ENCODE results near the gene FILIP1.
A peak's percentile ranks its signal among the peaks of the same experiment; 100 is the strongest.
"Not testable (repeated sequence)": the region's sequence is repeated elsewhere in the genome, so short reads cannot be mapped to it uniquely, and the experiment has no call there.

FILIP1 gene

DNA sequence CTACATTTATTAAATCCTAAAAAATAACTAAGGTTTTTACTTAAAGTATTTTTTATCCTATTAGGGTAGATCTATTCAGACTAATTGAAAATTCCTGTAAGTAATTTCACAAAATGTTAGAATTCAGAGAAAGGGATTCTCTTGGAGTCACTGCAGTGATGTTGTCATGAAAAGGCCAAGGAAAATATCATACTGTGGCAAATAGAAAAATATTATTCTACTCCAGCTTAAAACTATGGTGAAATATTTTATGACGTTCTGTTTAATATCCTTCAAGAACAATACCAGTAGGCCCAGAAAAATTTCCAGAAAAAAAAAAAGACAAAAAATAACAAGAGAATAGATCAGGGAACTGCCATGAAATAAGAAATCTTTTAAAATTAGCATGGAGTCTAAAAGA is 73.6 kb downstream of the FILIP1 start:
- DNase-seq (ENCODE audit: low spot score) = no peak

GRCh38 chr6:75419416-75419815 is 74.2 kb downstream of the FILIP1 start:
- no peak for DNase-seq (ENCODE audit: low spot score)

- DNase-seq (ENCODE audit: low spot score) = no peak
These were observed 75.4 kb downstream of the FILIP1 start for GRCh38 chr6:75418233-75418632.

- DNase-seq (ENCODE audit: low spot score) = no peak
These were observed 77.2 kb downstream of the FILIP1 start for GRCh38 chr6:75416443-75416842.

DNA sequence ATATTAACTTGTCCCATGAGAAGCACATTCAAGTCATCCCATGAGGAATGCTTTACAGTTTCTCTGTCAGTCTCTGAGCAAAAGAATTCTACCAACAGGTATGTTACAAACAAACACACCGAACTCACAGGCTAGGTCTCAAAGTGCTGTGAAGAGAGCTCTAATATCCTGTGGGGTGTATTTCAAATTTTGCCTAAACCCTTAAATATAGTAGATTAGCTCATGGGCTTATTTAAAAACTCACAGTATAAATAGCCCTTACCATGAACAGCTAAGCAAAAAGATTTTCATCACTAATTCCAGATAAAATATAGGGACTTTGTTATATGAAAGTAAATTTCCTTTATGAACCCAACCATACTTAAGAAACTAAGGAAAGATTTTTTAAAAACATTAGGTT is 77.8 kb downstream of the FILIP1 start:
- DNase-seq (ENCODE audit: low spot score) = no peak

DNA sequence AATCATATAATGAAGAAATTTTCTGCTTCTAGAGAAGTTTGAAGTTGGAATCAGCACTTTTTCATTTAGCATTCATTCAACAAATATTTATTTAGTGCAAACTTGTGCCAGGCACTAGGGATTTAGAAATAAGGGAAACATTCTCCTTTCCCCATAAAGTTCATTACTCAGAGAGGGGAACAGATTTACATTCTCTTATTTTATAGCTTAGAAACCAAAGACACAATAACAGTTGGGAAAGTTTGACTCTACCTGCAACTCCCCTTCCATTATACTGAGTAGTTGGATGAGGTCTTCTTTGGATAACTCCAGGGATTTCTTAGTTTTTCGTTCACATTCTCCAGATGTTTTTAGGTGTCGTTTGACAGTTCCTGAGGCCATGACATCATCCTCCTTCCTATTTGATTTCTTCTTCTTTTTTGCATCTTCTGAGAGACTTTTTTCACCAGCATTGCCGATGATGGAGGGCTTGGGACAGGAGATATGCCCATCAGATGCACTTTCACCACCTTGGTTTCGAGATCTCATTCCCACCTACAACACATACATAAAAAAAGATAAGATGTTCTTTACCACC is 79.1 kb downstream of the FILIP1 start:
- DNase-seq (ENCODE audit: low spot score) = no peak

DNA sequence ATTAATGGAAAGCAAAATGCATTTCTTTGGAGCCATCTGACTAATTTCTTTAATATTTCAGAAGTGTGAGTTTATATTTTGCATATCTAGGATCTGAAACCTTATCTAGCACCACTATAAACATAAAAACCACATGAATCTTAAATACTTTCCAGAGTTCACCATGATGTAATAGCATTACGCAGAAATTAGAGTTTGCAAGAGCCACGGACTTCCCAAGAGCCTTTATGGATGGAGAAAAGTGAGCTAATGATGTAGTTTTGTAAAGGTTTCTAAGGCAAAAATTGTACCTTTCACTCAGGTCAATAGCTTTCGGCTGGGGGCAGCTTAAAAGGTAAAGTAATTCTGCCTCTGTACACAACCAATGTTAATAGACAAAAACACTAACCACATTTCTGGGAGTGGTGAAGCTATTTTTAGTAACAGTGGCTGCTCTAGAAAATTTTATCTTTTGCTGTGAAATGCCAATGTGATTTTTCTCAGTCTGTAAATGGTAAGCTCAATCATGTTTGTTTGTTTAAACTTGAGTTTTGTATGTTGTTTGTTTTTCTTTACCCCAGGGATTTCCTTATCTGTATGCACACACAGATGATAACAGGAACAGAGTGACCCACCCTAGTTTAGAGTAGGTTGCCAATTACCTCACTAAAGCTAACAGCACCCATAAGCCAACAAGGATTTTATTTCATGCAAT is 80.5 kb downstream of the FILIP1 start:
- no peak for DNase-seq (ENCODE audit: low spot score)

DNA sequence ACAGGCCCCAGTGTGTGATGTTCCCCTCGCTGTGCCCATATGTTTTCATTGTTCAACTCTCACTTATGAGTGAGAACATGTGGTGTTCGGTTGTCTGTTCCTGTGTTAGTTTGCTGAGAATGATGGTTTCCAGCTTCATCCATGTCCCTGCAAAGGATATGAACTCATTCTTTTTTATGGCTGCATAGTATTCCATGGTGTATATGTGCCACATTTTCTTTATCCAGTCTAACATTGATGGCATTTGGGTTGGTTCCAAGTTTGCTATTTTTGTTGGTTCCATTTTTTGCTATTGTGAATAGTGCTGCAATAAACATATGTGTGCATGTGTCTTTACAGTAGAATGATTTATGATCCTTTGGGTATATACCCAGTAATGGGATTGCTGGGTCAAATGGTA is 83.0 kb downstream of the FILIP1 start:
- not testable (repeated sequence) for DNase-seq (ENCODE audit: low spot score)

- DNase-seq (ENCODE audit: low spot score) = no peak
These were observed 83.7 kb downstream of the FILIP1 start for GRCh38 chr6:75409928-75410327.

DNA sequence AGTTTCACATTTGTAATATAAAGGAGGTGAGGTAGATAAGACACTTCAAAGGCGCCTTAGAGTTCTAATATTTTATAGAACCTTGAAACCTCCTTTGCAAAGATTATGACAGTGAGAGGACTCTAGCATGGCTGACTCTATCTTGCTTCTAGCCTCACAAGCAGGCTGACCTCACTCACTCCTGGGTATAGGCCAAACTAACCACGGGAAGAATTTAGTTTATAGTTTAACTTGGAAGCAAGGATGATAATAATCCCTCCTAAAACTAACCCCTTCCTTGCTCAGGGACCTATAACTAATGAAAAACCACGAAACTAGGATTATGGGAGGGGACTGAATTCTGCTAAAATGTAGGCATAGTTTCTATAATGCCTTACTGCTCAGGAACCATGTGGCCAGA is 84.3 kb downstream of the FILIP1 start:
- DNase-seq (ENCODE audit: low spot score) = no peak

DNA sequence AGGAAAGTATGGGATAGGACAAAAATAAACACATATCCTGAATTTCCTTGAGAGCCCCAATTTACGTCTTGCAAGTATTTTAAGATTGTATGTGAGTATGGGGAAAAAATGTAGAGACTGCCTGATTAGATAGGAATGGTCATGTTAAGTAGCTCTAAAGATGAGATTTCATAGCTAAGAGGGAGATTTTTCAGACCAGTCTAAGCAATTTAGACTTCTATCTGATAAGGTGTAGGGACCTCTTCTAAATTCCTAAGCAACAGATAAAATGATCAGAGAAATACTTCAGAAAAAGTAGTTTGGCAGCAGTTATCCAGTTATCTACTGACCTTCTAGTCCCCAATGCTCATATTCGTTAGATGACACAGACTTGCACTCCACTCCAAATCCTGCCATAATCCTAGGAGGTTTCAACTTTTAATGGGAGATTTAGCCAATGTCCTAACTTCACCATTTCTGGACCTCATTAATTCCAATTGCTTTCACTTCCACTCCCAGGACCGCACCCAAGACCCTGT is 90.0 kb downstream of the FILIP1 start:
- DNase-seq (ENCODE audit: low spot score) = no peak

GRCh38 chr6:75402296-75402695 is 91.3 kb downstream of the FILIP1 start:
- DNase-seq (ENCODE audit: low spot score) = peak; percentile 40

DNA sequence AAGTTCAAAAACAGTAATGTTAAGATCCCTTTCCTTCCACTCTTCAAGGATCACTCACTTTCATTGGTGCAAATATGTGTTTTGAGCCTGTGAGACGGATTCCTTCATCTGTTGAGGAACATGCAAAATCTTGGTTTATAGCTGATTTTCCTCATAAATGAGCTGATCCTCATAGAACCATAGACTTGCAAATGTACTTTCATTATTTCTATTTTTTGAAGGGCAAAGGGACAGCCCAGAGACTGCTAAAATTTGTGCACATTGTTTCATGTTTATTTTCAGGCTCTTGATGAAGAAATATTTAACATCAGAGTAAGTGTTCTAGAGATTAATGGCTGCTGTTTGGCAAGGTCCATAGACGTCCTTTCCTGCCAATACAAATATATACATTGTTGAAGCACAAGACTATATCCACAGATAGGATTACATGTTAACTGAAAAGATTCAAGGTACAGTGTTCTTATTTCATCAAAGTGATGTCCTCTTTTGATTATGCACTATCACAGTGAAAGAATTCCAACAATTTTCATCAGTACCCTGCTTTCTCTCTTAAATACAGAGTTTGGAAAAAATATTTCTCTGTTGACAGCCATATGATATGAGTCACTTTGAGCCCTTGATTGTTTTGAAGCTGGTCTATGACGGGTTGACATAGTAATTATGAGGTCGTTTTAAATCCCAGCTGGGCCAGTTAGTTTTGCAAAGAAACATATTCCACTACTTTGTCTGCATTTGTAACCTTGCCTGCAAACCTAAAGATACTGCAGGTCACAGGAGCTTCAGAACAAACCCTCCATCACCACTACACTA is 95.7 kb downstream of the FILIP1 start:
- no peak for DNase-seq (ENCODE audit: low spot score)

DNA sequence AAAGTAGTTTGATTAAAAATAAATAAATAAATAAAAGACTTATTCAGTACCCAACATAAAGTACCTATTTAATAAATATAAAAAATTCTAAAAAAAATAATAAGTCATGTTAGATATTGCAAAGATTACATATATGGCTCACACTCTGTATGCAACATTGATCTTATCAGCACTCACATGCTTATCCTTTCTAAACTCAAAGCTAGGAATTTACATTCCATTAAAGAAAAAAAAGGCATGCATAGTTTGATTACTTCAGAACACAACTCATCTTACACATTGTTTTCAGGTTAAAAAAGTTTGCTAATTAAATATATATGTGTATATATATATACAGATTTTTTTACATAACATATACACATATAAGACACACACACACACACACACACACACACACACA is 96.4 kb downstream of the FILIP1 start:
- no peak for DNase-seq (ENCODE audit: low spot score)

- DNase-seq (ENCODE audit: low spot score) = no peak
These were observed 97.4 kb downstream of the FILIP1 start for GRCh38 chr6:75396005-75396800.

DNA sequence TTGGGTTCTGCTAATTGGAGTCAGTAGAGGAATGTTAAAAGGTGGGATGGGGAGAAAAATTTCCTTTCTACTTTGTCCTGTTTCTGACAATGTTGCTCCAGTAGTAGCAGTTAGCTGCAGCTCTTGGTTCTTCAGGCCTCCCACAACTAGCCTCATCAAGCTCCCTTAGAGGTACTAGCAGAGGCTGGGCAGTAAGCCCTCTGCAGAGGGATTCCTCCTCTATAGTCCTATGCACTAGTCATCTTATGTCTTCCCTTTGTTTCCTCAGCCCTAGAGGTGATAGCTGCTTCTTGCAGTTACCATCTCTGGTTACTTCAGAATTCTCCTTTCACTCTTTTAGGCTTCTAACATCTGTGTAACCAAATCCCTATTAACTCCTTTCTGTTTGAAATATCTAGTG is 99.8 kb downstream of the FILIP1 start:
- DNase-seq (ENCODE audit: low spot score) = no peak

GRCh38 chr6:75391276-75391675 is 102.3 kb downstream of the FILIP1 start:
- no peak for DNase-seq (ENCODE audit: low spot score)

- no peak for DNase-seq (ENCODE audit: low spot score)
These were observed 107.4 kb downstream of the FILIP1 start for GRCh38 chr6:75386050-75386770.

DNA sequence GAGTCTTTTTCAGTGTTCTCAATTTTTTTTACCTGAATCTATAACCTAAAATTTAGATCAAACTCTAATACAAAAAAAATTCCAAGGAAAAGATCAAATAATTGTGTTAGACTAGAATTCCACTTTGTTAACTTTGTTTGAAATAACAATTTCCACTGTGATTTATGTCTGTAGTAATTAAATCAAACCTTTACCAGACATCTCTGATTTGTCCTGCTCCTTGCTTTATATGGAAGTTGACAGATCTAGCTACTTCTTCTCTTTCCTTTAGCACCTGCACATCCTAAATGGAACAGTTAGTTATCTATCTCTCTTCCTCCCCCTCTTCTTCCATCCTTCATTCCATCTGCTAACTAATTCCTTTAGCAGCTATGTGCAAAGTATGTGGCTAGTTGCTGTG is 109.5 kb downstream of the FILIP1 start:
- DNase-seq (ENCODE audit: low spot score) = no peak

DNA sequence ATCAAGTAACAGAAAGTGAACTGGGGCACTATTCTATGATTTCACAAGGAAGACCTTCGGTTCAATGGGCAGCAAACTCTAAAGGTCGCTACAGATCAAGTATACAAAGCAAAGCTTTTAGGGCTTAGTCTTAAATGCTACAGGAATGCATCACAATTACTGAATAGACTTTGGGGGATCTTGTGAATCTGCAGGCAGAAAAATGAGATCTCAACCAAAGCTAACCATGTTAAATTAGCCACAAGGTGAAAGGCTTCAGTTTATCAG is 111.0 kb downstream of the FILIP1 start:
- DNase-seq (ENCODE audit: low spot score) = no peak

DNA sequence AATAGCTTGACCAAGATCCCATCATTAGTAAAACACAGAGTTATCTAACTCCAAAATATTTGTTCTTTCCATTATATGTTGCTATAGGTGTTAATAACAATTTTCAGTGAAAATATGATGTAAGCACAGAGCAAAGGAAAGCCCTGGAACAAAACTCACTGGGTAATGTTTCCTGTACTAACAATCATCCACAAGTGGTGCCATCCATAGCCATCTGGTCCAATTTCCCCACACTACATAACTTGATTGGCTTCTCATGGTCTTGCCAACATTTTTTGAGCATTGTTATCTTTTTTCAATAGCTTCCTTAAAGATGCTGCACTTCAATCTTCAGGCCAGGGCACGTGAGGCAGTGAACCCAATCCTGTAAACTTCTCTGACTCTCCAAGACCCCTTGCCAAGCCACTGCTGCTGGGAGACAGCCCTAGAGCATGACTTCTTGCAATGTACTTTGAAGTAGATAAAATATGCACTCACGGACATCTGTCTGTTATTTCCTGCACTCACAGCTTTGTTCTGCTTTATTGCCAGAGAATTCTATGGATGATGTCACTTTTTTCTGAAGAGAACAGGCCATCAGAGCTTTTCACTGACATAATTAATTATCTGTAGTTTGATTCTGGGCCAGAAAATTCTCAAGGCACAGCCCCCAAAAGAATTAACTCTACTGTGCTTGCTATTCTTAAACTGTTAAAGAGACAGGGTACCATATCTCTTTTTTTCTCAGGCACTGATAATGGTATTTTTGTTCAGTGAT is 111.5 kb downstream of the FILIP1 start:
- no peak for DNase-seq (ENCODE audit: low spot score)
